CD14-positive monocyte (primary cell): ENCODE measurements around the gene HS6ST3. TPM values are rescaled to one million over a fixed set of nuclear protein-coding genes. Genes with fewer than 3 reads are reported as not detected.

Experiments used
- DNase-seq, 3 donors: peaks; one replicate each; pipeline ENCODE4 v3.0.0-alpha.2; 2011 to 2022
- H2AFZ ChIP-seq: 2 replicates; pipeline ENCODE4 v1.6.0; 2012; ENCODE audit warnings: mild to moderate bottlenecking, low read depth, low read length, inconsistent platforms; ENCODE audit not compliant: insufficient read depth, poor library complexity, severe bottlenecking
- H3K27ac ChIP-seq, 2 donors: 1 replicate in 1 of 2; 2 replicates in 1 of 2; pipeline ENCODE4 v1.5.1; 2012 to 2013; ENCODE audit warnings: low read length in 2 of 2, control low read depth in 1 of 2, inconsistent platforms in 1 of 2, low read depth in 1 of 2, mild to moderate bottlenecking in 1 of 2
- H3K27me3 ChIP-seq, 2 donors: one replicate each; pipeline versions ENCODE4 v1.6.0 to v1.6.1; 2011 to 2013; ENCODE audit warnings: low read length in 2 of 2; ENCODE audit not compliant: control insufficient read depth in 2 of 2, insufficient read depth in 2 of 2
- H3K36me3 ChIP-seq, 2 donors: replicated peaks in 1 of 2; 1 replicate in 1 of 2; 2 replicates in 1 of 2; pipeline versions ENCODE4 v1.5.1 to v1.6.1; 2012 to 2013; ENCODE audit warnings: low read length in 2 of 2, control low read depth in 1 of 2, inconsistent platforms in 1 of 2, mild to moderate bottlenecking in 1 of 2; ENCODE audit not compliant: insufficient read depth in 2 of 2, control insufficient read depth in 1 of 2
- H3K4me1 ChIP-seq, 2 donors: 1 replicate in 1 of 2; 2 replicates in 1 of 2; pipeline versions ENCODE4 v1.5.1 to v1.6.1; 2012 to 2013; ENCODE audit warnings: low read length in 2 of 2, control low read depth in 1 of 2, inconsistent platforms in 1 of 2, mild to moderate bottlenecking in 1 of 2, moderate library complexity in 1 of 2; ENCODE audit not compliant: insufficient read depth in 2 of 2, control insufficient read depth in 1 of 2
- H3K4me2 ChIP-seq: replicated peaks from 2 replicates; pipeline ENCODE3; 2012; ENCODE audit warnings: low read length, moderate library complexity, mild to moderate bottlenecking; ENCODE audit not compliant: poor library complexity, severe bottlenecking; ENCODE audit errors: extremely low read depth
- H3K4me3 ChIP-seq, 3 experiments: fragments of 200-600 bp in 1 of 3; sonication (generic) in 1 of 3; replicated peaks in 1 of 3; 1 replicate in 2 of 3; 2 replicates in 1 of 3; pipeline ENCODE4 v1.5.1; 2011 to 2013; ENCODE audit warnings: low read length in 3 of 3, mild to moderate bottlenecking in 3 of 3, control low read depth in 2 of 3, low read depth in 2 of 3, inconsistent platforms in 1 of 3, moderate library complexity in 1 of 3
- H3K79me2 ChIP-seq: 2 replicates; pipeline ENCODE4 v1.6.0; 2012; ENCODE audit warnings: mild to moderate bottlenecking, control low read depth, inconsistent platforms, low read length, moderate library complexity; ENCODE audit not compliant: insufficient read depth
- H3K9ac ChIP-seq: 2 replicates; pipeline ENCODE4 v1.6.0; 2017; ENCODE audit warnings: low read length, mild to moderate bottlenecking; ENCODE audit not compliant: insufficient read depth, poor library complexity, severe bottlenecking
- H3K9me3 ChIP-seq, 2 donors: replicated peaks in 1 of 2; 1 replicate in 1 of 2; 2 replicates in 1 of 2; pipeline versions ENCODE4 v1.5.1 to v1.6.1; 2012 to 2013; ENCODE audit warnings: low read length in 2 of 2, control low read depth in 1 of 2; ENCODE audit not compliant: control insufficient read depth in 1 of 2, insufficient read depth in 1 of 2
- H4K20me1 ChIP-seq: 2 replicates; pipeline ENCODE4 v1.6.0; 2012; ENCODE audit warnings: mild to moderate bottlenecking, low read length, control low read depth, moderate library complexity; ENCODE audit not compliant: insufficient read depth
- H3K27ac Mint-ChIP-seq, 7 donors: one replicate each; pipeline ENCODE4 v1.8.0; 2020; ENCODE audit warnings: mild to moderate bottlenecking in 7 of 7, mixed read lengths in 7 of 7, moderate library complexity in 6 of 7, inconsistent platforms in 2 of 7
- H3K27me3 Mint-ChIP-seq, 3 donors: one replicate each; pipeline ENCODE4 v1.8.0; 2021 to 2022; ENCODE audit warnings: low read depth in 3 of 3, mild to moderate bottlenecking in 3 of 3, mixed read lengths in 3 of 3, moderate library complexity in 3 of 3, inconsistent platforms in 1 of 3
- H3K36me3 Mint-ChIP-seq, 2 donors: one replicate each; pipeline ENCODE4 v1.8.0; 2020; ENCODE audit warnings: mixed read lengths in 2 of 2, inconsistent platforms in 1 of 2, mild to moderate bottlenecking in 1 of 2
- H3K4me1 Mint-ChIP-seq: one replicate; pipeline ENCODE4 v1.8.0; 2020; ENCODE audit warnings: mild to moderate bottlenecking, mixed read lengths
- H3K4me3 Mint-ChIP-seq, 2 donors: one replicate each; pipeline ENCODE4 v1.8.0; 2020; ENCODE audit warnings: mild to moderate bottlenecking in 2 of 2, mixed read lengths in 2 of 2, moderate library complexity in 1 of 2
- H3K9me3 Mint-ChIP-seq, 7 donors: one replicate each; pipeline ENCODE4 v1.8.0; 2020 to 2022; ENCODE audit warnings: mixed read lengths in 7 of 7, mild to moderate bottlenecking in 6 of 7, moderate library complexity in 6 of 7, inconsistent platforms in 2 of 7
- WGBS: methylation state at CpG from one replicate; pipeline ENCODE4 v1.1.5; 2013; ENCODE audit warnings: missing lambda C conversion rate; ENCODE audit not compliant: insufficient coverage; 5-methylcytosine and 5-hydroxymethylcytosine counted together
- intact Hi-C, 2 donors: fragments of 100-400 bp; cut with micrococcal nuclease; formaldehyde crosslinking; loops; one replicate each; pipeline versions ENCODE4 v1.15.0 to v1.15.1; 2023
- polyA plus RNA-seq, 3 donors: library from polyadenylated mRNA; depleted of rRNA in 1 of 3; unstranded in 2 of 3; stranded (reverse) in 1 of 3; fragments of 300-500 nt in 2 of 3; fragments of >200 nt in 1 of 3; fragmentation: Illumina TruSeq in 2 of 3; gene quantifications; 1 replicate in 2 of 3; 2 replicates in 1 of 3; pipeline ENCODE4 v1.2.3, GENCODE V29; 2012 to 2021
- TF ChIP-seq, protein P1 (sequence below): fragments of 200-600 bp; IDR thresholded peaks from one replicate; pipeline ENCODE4 v1.8.0; 2022; ENCODE audit warnings: antibody characterized with exemption, mild to moderate bottlenecking

The HS6ST3 gene
- polyA plus RNA-seq, 3 donors = not detected

- H3K79me2 ChIP-seq = no peaks in the 10 kb centered on the region
- H3K9ac ChIP-seq = no peak overlapping the region
- Mint-ChIP-seq H3K36me3 (no peaks in the 10 kb centered on the region), H3K9me3 (peaks cover 0 to 5% (median 2%) of the 10 kb centered on the region in 7 donors), H3K27ac (no peak overlapping the region), H3K4me3 (no peak overlapping the region), H3K27me3 (peaks cover 0 to 2% (median 0%) of the 10 kb centered on the region in 3 donors), H3K4me1 (no peaks in the 10 kb centered on the region)
- no CpG with 5 or more reads among the region's 1 CpG for WGBS
- no peaks in the 10 kb centered on the region for H4K20me1 ChIP-seq
- H3K4me1 ChIP-seq = no peaks in the 10 kb centered on the region
- DNase-seq = no peak
- intact Hi-C loops = no loop called here
- H3K4me2 ChIP-seq = no peak overlapping the region
- H3K9me3 ChIP-seq = peaks cover 0 to 5% of the 10 kb centered on the region in 2 donors
- no peak overlapping the region for H2AFZ ChIP-seq
- TF ChIP-seq, protein P1, sequence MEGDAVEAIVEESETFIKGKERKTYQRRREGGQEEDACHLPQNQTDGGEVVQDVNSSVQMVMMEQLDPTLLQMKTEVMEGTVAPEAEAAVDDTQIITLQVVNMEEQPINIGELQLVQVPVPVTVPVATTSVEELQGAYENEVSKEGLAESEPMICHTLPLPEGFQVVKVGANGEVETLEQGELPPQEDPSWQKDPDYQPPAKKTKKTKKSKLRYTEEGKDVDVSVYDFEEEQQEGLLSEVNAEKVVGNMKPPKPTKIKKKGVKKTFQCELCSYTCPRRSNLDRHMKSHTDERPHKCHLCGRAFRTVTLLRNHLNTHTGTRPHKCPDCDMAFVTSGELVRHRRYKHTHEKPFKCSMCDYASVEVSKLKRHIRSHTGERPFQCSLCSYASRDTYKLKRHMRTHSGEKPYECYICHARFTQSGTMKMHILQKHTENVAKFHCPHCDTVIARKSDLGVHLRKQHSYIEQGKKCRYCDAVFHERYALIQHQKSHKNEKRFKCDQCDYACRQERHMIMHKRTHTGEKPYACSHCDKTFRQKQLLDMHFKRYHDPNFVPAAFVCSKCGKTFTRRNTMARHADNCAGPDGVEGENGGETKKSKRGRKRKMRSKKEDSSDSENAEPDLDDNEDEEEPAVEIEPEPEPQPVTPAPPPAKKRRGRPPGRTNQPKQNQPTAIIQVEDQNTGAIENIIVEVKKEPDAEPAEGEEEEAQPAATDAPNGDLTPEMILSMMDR = no peak
- no peak overlapping the region for H3K4me3 ChIP-seq
- H3K27ac ChIP-seq = no peak overlapping the region
- no peaks in the 10 kb centered on the region for H3K36me3 ChIP-seq
- H3K27me3 ChIP-seq = no peaks in the 10 kb centered on the region
Measured at GRCh38 chr13:96273196-96273595, 183.3 kb downstream of the HS6ST3 start.

DNA sequence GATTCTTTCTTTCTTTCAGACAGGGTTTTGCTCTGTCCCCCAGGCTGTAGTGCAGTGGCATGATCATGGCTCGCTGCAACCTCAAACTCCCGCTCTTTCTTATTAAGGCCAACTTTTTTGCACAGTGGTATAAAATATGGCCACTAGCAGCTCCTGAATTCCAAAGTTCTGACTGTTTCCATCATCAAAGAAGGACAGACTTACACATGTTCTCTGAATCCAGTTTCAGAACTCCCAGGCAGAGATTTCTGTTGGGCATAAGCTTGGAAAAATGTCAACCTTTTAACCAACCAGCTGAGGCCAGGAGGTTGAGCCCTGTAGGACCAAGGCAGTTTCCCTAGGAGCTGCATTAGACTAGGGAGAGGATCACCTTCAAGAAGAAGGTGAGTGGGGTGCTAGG, 184.1 kb downstream of the HS6ST3 start:
- no peak for DNase-seq
- Histone ChIP-seq H2AFZ (no peak overlapping the region), H3K79me2 (no peaks in the 10 kb centered on the region), H3K9me3 (peaks cover 0 to 5% of the 10 kb centered on the region in 2 donors), H4K20me1 (no peaks in the 10 kb centered on the region), H3K9ac (no peak overlapping the region), H3K36me3 (no peaks in the 10 kb centered on the region), H3K27ac (no peak overlapping the region), H3K27me3 (no peaks in the 10 kb centered on the region), H3K4me2 (no peak overlapping the region), H3K4me1 (no peaks in the 10 kb centered on the region), H3K4me3 (no peak overlapping the region)
- H3K9me3 Mint-ChIP-seq = peaks cover 0 to 4% (median 1%) of the 10 kb centered on the region in 7 donors
- no peak overlapping the region for H3K27ac Mint-ChIP-seq
- intact Hi-C loops = no loop called here
- no peaks in the 10 kb centered on the region for H3K4me1 Mint-ChIP-seq
- H3K27me3 Mint-ChIP-seq = peaks cover 0 to 2% (median 0%) of the 10 kb centered on the region in 3 donors
- TF ChIP-seq, protein P1 = no peak
- no peak overlapping the region for H3K4me3 Mint-ChIP-seq
- WGBS = 100% methylated on average over 2 of the region's 2 CpGs
- no peaks in the 10 kb centered on the region for H3K36me3 Mint-ChIP-seq
